ENCODE data around the gene ICAM4. TPM values are rescaled to one million over a fixed set of nuclear protein-coding genes. Genes with fewer than 3 reads are reported as not detected.

Gene ICAM4
- total RNA-seq, 1 experiment from 2014 or later, result 2.0 TPM

DNA sequence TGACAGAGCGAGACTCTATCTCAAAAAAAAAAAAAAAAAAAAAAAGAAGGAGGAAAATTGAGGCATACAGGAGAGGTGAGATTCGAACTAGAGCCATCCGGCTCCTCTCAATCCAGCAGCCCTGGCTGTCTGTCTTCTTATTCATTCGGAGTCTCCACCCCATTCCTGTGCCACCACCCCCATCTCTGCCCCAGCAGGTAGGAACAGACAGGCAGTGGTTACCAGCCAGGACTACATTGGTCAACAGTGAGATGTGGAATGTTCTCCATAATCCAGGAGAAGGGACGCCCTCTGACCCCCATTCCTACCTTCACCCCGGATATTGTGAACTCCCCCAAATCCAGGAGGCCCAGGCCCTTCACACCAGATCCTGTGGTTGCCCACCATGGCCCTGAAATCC is 49.1 kb upstream of the ICAM4 start:
- ChIA-PET CTCF (interaction anchor here (0.7 to 1.5 kb wide), 3 partner anchors 12 to 90 kb away, joined by 3 to 5 read pairs (median 4); no protein-coding TSS in a partner anchor), POLR2A (no interaction called here)
- DNase-seq (ENCODE audit: low spot score), result no peak
- Mint-ChIP-seq H3K27me3 (ENCODE audit: low read depth) (no peaks in the 10 kb centered on the region), H3K36me3 (no peaks in the 10 kb centered on the region), H3K4me3 (no peak overlapping the region), H3K4me1 (peaks cover 6% of the 10 kb centered on the region), H3K9me3 (no peaks in the 10 kb centered on the region), H3K27ac (no peak overlapping the region)
- ATAC-seq, result no peak
- no peak for TF ChIP-seq ARID4B (CRISPR knock-in tag; IDR thresholded peaks at IDR 0.05; ENCODE audit: borderline replicate concordance)
- no peak for TF ChIP-seq TP53 (CRISPR knock-in tag; IDR thresholded peaks at IDR 0.05)
- TF ChIP-seq SOX15 (CRISPR knock-in tag; IDR thresholded peaks at IDR 0.05), result no peak
- no peak for TF ChIP-seq ZMAT4 (CRISPR knock-in tag; IDR thresholded peaks at IDR 0.05)
- no peak for TF ChIP-seq JAZF1 (CRISPR knock-in tag; IDR thresholded peaks at IDR 0.05)
- no peak for TF ChIP-seq E2F5 (CRISPR knock-in tag; IDR thresholded peaks at IDR 0.05)
- no peak for TF ChIP-seq ZNF219 (CRISPR knock-in tag; IDR thresholded peaks at IDR 0.05; ENCODE audit: borderline replicate concordance)
- TF ChIP-seq NFYB (CRISPR knock-in tag; conservative IDR thresholded peaks at IDR 0.05; ENCODE audit: low read depth), result no peak
- TF ChIP-seq NR2C2 (CRISPR knock-in tag; IDR thresholded peaks at IDR 0.05), result no peak
- TF ChIP-seq, protein P1, sequence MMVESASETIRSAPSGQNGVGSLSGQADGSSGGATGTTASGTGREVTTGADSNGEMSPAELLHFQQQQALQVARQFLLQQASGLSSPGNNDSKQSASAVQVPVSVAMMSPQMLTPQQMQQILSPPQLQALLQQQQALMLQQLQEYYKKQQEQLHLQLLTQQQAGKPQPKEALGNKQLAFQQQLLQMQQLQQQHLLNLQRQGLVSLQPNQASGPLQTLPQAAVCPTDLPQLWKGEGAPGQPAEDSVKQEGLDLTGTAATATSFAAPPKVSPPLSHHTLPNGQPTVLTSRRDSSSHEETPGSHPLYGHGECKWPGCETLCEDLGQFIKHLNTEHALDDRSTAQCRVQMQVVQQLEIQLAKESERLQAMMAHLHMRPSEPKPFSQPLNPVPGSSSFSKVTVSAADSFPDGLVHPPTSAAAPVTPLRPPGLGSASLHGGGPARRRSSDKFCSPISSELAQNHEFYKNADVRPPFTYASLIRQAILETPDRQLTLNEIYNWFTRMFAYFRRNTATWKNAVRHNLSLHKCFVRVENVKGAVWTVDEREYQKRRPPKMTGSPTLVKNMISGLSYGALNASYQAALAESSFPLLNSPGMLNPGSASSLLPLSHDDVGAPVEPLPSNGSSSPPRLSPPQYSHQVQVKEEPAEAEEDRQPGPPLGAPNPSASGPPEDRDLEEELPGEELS (CRISPR knock-in tag; IDR thresholded peaks at IDR 0.05), result no peak
- TF ChIP-seq TEAD4 (CRISPR knock-in tag; IDR thresholded peaks at IDR 0.05), result no peak
- no peak for TF ChIP-seq EMX1 (CRISPR knock-in tag; IDR thresholded peaks at IDR 0.05)

- no peaks in the 10 kb centered on the region for H3K36me3 Mint-ChIP-seq
- no peaks in the 10 kb centered on the region for H3K9me3 Mint-ChIP-seq
- CTCF ChIA-PET, result interaction anchor here (0.7 to 1.5 kb wide), 3 partner anchors 9 to 90 kb away, joined by 3 to 5 read pairs (median 4); no protein-coding TSS in a partner anchor
- POLR2A ChIA-PET, result no interaction called here
- DNase-seq (ENCODE audit: low spot score), result no peak
- H3K27ac Mint-ChIP-seq, result no peak overlapping the region
- H3K27me3 Mint-ChIP-seq (ENCODE audit: low read depth), result no peaks in the 10 kb centered on the region
- no peak overlapping the region for H3K4me3 Mint-ChIP-seq
- ATAC-seq, result no peak
- H3K4me1 Mint-ChIP-seq, result peaks cover 6% of the 10 kb centered on the region
- no peak for TF ChIP-seq TCF7 (CRISPR knock-in tag; IDR thresholded peaks at IDR 0.05; ENCODE audit: low read depth)
- no peak for TF ChIP-seq OVOL2 (CRISPR knock-in tag; IDR thresholded peaks at IDR 0.05; ENCODE audit: borderline replicate concordance)
- no peak for TF ChIP-seq ZNF263 (CRISPR knock-in tag; IDR thresholded peaks at IDR 0.05; ENCODE audit: low read depth)
- no peak for TF ChIP-seq RELA (CRISPR knock-in tag; IDR thresholded peaks at IDR 0.05; ENCODE audit: borderline replicate concordance)
- no peak for TF ChIP-seq ZNF423 (CRISPR knock-in tag; IDR thresholded peaks at IDR 0.05)
- TF ChIP-seq IRF2 (CRISPR knock-in tag; IDR thresholded peaks at IDR 0.05; ENCODE audit: borderline replicate concordance, low read depth), result no peak
- TF ChIP-seq FOXK1 (CRISPR knock-in tag; IDR thresholded peaks at IDR 0.05), result no peak
- no peak for TF ChIP-seq NR1H2 (CRISPR knock-in tag; IDR thresholded peaks at IDR 0.05)
- TF ChIP-seq, protein P2, sequence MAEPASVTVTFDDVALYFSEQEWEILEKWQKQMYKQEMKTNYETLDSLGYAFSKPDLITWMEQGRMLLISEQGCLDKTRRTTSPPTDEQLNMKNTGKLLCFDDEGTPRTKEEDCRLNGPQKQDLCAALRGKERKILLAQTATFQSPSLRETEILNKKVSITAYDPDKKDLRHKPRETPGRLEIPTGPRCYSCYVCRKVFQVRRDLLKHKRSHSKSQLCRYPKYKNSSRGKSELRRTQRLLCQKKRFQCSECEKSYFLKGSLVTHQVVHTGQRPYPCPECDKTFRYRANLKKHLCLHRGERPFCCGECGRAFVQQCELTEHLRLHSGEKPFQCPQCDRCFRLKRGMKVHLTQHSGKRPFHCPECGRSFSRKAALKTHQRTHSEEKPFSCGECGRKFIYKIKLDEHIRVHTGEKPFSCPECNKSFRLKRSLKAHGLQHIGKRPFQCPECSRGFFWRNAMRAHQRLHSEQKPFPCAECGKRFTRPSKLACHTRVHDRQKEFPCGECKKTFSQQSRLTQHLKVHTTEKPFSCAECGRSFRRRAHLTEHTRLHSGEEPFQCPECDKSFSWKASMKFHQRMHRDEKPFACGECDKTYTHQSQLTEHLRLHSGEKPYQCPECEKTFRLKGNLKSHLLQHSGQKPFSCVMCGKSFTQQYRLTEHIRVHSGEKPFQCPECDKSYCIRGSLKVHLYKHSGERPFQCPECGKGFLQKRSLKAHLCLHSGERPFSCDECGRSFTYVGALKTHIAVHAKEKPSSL (CRISPR knock-in tag; conservative IDR thresholded peaks at IDR 0.05), result no peak
- TF ChIP-seq AR (CRISPR knock-in tag; IDR thresholded peaks at IDR 0.05), result no peak
These were observed 48.5 kb upstream of the ICAM4 start for GRCh38 chr19:10238172-10238783.
